DMS79 (cell line): ENCODE results near the gene ARVCF.

Experiments
- DNase-seq: peaks from one replicate; lab custom pipeline; 2025; lab: John Stamatoyannopoulos, UW

ARVCF gene

GRCh38 chr22:19986410-19987341 lies 29.9 kb downstream of the ARVCF start:
- DNase-seq, result peak; percentile 40

GRCh38 chr22:19986011-19986409 lies 30.6 kb downstream of the ARVCF start:
- no peak for DNase-seq

DNA sequence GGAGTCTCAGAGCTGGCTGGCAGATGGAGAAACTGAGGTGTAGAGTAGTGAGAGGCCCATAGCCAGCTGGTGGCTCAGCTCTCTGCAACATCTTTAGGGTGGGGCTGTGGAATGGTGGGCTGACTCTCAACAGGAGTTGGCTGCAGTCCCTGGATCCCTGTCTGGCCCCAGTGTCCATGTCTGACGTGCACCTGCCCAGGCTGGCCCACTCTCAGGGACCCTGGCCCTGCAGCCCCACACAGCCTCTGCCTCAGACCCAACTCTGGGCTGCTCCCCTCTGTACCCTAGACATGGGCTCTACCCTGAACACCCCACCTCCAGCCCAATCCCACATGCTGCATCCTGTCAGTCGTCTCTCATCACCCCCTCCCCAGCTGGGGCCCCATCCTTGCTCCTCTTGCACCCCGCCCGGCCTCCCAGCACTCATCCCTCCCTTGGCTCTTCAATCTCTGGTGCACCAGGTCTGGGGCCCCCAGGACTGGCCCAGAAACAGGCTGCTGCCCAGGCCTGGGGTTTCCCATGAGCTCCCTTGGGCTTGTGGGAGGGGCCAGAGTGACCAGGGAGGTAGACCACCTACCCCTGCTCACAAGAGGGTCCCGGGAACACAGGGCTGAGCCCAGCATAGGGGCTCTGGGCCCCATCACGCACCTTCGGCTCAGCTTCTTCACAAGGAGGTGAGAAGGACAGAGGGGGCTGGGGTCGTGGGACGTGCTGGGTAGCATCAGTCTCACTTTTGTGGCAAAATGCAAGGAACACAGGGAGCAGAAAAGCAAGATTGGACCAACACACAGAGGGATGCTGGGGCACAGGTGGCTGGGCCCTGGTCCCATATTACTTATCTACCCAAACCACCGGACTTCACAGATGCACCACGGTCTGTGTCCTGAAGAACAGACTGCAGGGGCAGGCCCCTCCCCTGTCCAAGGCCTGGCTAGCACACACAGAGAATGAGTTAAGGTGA lies 31.5 kb downstream of the ARVCF start:
- DNase-seq, result no peak

DNA sequence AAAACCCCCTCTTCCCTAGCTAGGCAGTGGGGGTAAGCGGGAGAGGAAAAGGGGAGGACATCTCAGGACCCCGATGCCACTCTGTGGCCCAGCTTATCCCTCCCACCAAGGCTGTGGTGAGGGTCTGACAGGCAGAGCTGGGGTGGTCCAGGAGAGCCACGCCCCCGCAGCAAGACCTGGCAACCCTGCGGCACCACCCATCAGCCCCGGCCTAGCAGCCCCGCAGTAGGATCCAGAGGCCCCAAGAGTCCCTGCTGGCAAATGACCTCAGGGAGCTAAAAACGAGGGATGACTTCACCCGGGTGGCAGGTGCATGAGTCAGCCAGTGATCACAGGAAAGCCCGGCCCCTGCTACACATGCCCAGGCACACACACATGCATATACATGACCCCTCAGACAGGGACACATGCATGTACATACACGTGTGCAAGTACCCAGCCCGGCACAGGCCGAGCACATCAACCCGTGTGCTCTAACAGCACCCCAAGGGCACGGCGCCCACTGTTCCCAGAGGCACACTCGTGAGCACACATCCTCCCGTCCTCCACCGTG lies 32.3 kb downstream of the ARVCF start:
- no peak for DNase-seq

GRCh38 chr22:19983741-19984140 lies 32.9 kb downstream of the ARVCF start:
- DNase-seq, result no peak

- DNase-seq, result no peak
Observed at GRCh38 chr22:19982991-19983578, 33.5 kb downstream of the ARVCF start.

GRCh38 chr22:19981961-19982920 lies 34.4 kb downstream of the ARVCF start:
- no peak for DNase-seq

GRCh38 chr22:19981171-19981960 lies 35.3 kb downstream of the ARVCF start:
- no peak for DNase-seq

DNA sequence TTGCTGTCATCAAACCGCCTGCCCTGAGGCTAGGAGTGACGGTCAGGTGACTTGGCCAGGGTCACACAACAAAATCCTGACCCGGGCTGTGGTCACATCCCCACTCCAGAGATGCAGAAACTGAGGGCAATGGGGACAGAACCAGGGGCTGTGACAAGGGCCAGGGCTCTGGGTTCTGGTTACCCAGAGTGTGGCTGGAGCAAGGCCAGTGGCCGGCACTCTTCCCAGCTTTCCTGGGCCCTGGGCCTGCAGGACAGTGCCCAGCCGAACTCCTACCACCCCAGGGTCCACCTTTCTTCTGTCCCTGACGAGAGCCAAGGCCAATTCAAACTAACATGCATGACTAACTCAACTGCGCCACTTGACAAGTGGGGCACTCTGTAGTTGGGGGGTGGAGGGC lies 35.9 kb downstream of the ARVCF start:
- no peak for DNase-seq

DNA sequence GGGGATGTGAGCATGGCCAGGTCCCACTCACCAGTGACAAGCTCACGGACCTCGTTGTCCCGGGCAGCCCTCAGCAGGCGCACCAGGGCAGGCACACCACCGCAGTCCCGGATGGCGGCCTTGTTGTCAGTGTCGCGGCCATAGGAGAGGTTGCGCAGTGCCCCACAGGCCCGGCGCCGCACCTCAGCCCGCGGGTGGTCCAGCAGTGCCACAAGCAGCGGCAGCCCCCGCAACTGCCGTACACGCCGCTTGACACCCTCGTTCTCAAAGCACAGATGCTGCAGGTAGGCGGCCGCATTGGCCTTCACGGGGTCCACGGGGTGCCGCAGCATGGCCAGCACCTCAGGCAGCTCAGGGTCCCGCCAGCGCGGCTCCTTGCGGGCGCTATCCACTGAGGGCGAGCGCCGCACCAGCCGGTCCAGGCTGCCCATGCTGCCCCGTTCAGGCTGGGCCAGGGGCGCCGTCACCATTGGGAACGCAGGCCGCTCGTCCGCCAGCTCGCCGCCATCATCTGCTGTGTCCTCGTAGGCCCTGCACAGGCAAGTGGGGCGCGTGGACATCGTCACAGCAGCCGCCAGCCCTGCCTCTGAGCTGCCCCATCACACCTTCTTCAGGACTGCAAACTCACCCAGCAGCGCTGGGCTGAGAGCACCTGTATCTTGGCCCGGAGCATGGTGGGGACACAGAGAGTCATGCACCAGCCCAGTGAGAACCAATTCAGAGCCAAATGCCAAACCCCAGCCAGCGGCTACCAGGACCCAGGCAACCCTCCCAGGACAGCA lies 36.7 kb downstream of the ARVCF start:
- no peak for DNase-seq

DNA sequence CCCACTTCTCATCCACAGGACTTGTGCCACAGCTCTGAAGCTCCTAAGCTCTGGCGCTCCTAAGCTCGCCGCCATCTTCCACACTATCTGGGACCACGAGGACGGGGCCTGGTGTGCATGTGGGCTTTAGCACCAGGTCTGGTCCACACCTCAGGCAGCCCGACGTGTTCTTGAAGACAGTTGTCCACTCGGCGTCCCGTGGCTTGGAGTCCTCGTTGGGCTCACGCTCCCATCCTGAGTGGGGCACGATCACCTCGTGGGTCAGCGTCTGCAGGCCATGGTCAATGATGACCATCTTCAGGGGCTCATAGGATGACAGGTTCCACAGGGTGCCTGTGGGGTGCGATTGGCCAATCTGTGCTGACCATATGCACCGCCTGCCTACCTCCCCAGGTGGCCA lies 37.9 kb downstream of the ARVCF start:
- no peak for DNase-seq

DNA sequence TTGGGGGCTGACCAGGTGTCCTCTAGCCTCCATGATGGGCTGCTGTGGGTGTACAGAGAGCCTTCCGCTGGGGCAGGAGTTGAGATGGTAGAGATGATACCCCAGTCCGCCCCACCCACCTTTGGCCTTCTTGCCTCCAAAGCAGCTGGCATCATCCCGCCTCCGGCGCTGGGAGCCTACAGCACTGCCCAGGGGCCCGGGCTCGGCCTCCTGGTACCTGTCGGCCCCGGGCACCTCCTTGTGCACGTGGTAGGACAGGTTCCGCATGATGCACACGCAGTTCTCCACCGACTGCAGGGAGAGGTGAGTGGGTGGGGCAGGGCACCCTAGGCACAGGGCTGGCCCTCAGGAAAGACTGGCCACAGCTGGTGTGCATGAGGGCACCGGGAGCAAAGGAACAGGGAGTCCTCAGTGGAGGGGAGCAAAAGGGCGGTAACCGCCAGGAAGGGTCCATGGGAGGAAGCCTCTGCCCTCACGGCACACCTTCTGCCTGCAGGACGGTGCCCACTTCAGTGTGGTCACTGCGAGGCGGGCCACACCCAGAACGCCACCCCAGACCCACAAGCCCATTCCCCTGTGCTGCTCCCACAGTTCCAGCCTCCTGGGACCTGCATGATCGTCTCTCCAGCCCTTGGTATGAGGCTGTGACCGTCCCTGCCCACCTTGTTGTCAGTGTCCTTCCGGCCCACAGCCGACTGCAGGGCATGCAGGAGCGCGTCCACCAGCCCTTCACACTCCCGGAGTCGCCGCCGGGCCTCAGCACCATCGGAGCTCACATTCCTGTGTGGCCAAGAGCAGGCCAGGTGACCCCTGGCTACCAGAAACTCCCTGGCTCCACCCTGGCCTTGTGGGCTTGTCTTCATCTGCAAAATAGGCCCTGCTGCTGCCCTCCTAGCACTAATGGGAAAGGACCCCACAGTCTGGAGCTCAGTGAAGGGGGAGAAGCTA lies 39.1 kb downstream of the ARVCF start:
- DNase-seq, result no peak

DNA sequence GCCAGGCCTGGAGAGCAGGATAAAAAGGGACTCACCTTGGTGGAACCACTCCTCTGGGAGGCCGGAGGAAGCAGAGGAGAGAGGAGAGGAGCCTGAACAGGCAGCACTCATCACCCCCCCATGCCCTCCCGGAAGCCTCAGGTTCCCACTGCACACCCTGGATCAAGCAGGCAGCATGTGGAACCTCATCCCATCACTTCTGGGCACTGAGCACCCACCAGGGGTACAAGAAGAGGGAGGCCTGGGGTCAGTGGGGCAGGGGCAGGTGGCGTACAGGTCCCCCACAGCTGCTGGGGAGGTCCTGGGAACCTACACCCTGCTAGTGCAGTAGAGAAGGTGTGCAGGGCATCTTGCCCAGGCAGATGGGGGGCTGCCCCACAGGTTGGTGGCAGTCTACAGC lies 40.0 kb downstream of the ARVCF start:
- no peak for DNase-seq

DNA sequence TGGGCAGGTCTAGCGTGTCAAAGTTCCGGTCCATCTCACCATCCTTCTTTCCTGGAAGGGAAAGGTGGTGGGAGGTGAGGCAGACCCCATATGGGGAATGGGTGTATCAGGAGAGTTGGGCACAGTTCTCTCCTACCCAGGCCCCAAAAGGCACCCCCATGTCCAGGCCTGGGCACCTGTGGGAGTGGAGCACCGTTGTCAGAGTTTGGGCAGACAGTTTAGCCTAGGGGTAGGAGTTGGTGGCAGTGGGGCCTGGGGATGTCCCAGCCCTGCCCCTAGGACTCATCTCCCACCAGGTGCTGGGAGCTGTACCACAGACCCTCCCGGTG lies 41.0 kb downstream of the ARVCF start:
- DNase-seq, result no peak

DNA sequence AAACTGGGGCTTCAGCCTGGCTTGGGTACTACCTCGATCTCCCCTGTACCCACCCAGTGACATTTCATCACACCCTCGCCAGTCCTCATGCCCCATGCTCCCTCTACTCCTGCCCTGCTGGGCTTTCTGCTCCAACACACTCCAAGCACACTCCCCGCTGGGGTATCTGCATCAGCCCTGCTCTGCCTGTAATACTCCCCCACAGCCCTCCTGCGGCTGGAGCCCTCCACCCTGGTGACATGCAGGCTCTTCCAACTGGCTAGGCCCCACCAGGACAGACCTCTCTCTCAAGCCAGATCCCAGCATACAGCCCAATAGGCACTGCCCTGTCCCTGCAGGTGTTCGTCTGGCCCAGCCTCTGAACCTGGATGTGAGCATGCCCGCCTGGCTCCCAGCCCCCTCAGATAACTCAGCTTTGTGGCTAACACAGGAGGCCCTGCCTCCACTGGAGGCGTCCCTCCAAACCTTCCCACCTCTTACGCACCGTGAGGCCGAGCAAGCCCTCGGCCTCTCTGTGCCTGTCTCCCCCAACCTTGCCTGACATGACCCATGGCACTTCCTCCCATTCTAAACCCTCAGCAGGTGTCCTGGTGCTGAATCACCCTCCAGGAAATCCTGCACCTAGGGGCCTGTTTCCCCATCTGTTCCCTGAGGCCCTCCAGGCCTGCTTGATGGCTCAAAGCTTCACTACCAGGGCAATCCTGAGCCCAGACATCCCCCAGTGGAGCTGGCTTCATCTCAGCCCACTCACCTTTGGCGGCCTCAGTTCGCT lies 41.5 kb downstream of the ARVCF start:
- DNase-seq, result no peak

- peak; percentile 66 for DNase-seq
Observed at GRCh38 chr22:19974268-19974861, 42.3 kb downstream of the ARVCF start.
